NCI-H1092 (cell line): Measurements from ENCODE around the gene FRAT1.

Experiments used
- DNase-seq: peaks from one replicate; lab custom pipeline; 2025; lab: John Stamatoyannopoulos, UW

The FRAT1 gene

DNA sequence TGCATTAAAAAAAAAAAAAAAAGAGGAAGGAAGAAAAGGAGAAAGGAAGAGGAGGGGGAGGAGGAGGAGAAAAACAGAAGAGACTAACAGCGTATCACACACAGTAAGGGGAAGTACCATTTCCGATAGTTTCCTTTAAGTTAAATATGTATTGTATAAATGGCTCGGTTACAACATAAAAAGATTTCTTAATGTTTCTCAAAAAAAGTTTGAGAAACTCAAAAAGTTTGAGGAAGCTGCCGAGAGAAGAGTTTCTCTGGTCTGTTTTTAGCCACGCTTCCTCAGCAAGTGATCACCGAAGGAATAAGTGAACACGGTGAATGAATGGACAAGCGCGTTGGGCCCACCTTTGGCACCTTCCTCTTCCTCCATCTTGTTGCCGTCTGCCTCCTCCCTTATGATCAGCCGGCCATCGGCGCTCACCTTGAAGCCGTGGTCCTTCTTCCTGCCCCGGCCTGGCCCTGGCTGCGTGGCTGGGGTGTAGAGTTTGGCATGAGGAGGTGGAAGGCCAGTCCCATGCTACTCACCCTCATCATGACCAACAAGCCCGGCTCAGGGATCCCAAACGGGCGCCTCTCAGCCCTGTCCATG, 46.8 kb downstream of the FRAT1 start:
- DNase-seq: no peak

DNA sequence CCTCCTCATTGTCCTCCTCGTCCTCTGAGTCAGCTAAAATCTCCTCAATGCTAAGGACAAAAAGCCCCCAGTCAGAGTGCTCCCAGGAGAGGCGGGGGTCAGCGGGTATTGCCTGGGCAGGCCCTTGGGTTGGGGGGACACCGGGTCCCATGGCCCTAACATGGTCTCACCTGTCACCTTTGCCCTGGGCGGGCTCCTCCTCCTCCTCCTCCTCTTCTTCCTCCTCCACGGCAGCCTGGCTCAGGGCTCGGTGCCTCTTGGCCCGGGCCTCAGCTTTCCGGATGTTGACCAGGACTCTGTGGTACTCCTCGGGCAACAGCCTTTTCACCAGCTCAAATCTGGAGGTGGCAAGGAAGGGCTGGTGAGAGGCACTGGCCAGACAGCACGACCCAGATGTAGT, 47.5 kb downstream of the FRAT1 start:
- DNase-seq: no peak

GRCh38 chr10:97367126-97367649, 48.1 kb downstream of the FRAT1 start:
- DNase-seq: no peak
